MM.1S (cell line): ENCODE data around the gene KDM7A.

ENCODE experiments used
- DNase-seq: peaks from one replicate; pipeline ENCODE4 v3.0.0-alpha.2; 2015
- H2AFZ ChIP-seq: fragments of 300-600 bp; sonication (generic); 2 replicates; pipeline ENCODE4 v1.6.0; 2016; ENCODE audit warnings: antibody characterized with exemption, low read length
- H3F3A ChIP-seq: fragments of 300-600 bp; sonication (generic); 2 replicates; pipeline ENCODE4 v1.6.1; 2016; ENCODE audit warnings: mild to moderate bottlenecking, antibody characterized with exemption, low read length, moderate library complexity, mixed read lengths; ENCODE audit not compliant: insufficient read depth
- H3K27ac ChIP-seq: fragments of 300-600 bp; sonication (generic); 2 replicates; pipeline ENCODE4 v1.5.1; 2016; ENCODE audit warnings: mild to moderate bottlenecking, low read length
- H3K27me3 ChIP-seq: fragments of 300-600 bp; sonication (generic); replicated peaks from 2 replicates; pipeline ENCODE4 v1.6.0; 2016; ENCODE audit warnings: low read length; ENCODE audit not compliant: insufficient read depth
- H3K36me3 ChIP-seq: fragments of 300-600 bp; sonication (generic); replicated peaks from 2 replicates; pipeline ENCODE4 v1.6.1; 2016; ENCODE audit warnings: mild to moderate bottlenecking, low read length, mixed read lengths; ENCODE audit not compliant: insufficient read depth
- H3K4me1 ChIP-seq: fragments of 300-600 bp; sonication (generic); 2 replicates; pipeline ENCODE4 v1.6.1; 2016; ENCODE audit warnings: low read length, mixed read lengths
- H3K4me2 ChIP-seq: fragments of 300-600 bp; sonication (generic); 2 replicates; pipeline ENCODE4 v1.6.0; 2016; ENCODE audit warnings: low read depth, low read length
- H3K4me3 ChIP-seq: fragments of 300-600 bp; sonication (generic); 2 replicates; pipeline ENCODE4 v1.5.1; 2016; ENCODE audit warnings: low read length, mixed read lengths
- H3K79me2 ChIP-seq: fragments of 300-600 bp; sonication (generic); 2 replicates; pipeline ENCODE4 v1.6.1; 2016; ENCODE audit warnings: mixed run types, low read length, mixed read lengths
- H3K9ac ChIP-seq: fragments of 300-600 bp; sonication (generic); 2 replicates; pipeline ENCODE4 v1.6.1; 2016; ENCODE audit warnings: low read length, mixed read lengths
- H3K9me2 ChIP-seq: fragments of 300-600 bp; sonication (generic); replicated peaks from 2 replicates; pipeline ENCODE4 v1.6.1; 2016; ENCODE audit warnings: mild to moderate bottlenecking, low read length, mixed read lengths; ENCODE audit not compliant: insufficient read depth
- H3K9me3 ChIP-seq: fragments of 300-600 bp; sonication (generic); replicated peaks from 2 replicates; pipeline ENCODE4 v1.6.1; 2016; ENCODE audit warnings: mild to moderate bottlenecking, low read length, mixed read lengths; ENCODE audit not compliant: insufficient read depth
- H4K20me1 ChIP-seq: fragments of 300-600 bp; sonication (generic); 2 replicates; pipeline ENCODE4 v1.6.1; 2016; ENCODE audit warnings: mild to moderate bottlenecking, low read length, moderate library complexity, mixed read lengths; ENCODE audit not compliant: insufficient read depth
- CTCF ChIP-seq: fragments of 300-600 bp; sonication (generic); IDR thresholded peaks from 2 replicates; pipeline ENCODE4 v1.5.1; 2016; ENCODE audit warnings: antibody characterized with exemption, low read length, mixed read lengths
- EZH2 ChIP-seq: fragments of 300-600 bp; sonication (generic); optimal IDR thresholded peaks from 2 replicates; pipeline ENCODE3; 2017; ENCODE audit warnings: low read depth, mild to moderate bottlenecking, antibody characterized with exemption, low read length, mixed read lengths
- EZH2phosphoT487 ChIP-seq: fragments of 300-600 bp; sonication (generic); IDR thresholded peaks from 2 replicates; pipeline ENCODE4 v1.6.1; 2018; ENCODE audit warnings: antibody characterized with exemption, low read length

Gene KDM7A

GRCh38 chr7:140059273-140060242 lies 117.2 kb downstream of the KDM7A start:
- no peak overlapping the region for H3K4me3 ChIP-seq
- H3K27me3 ChIP-seq: no peaks in the 10 kb centered on the region; the same call in 1 of the 2 replicates
- no peaks in the 10 kb centered on the region for H3K9me2 ChIP-seq
- TF ChIP-seq CTCF: no peak
- TF ChIP-seq EZH2phosphoT487: no peak
- no peak for TF ChIP-seq EZH2
- no peak for DNase-seq
- H3K9ac ChIP-seq: no peak overlapping the region
- H3K79me2 ChIP-seq: no peaks in the 10 kb centered on the region
- H3K27ac ChIP-seq: no peak overlapping the region
- no peaks in the 10 kb centered on the region for H4K20me1 ChIP-seq
- no peak overlapping the region for H2AFZ ChIP-seq
- no peak overlapping the region for H3K4me2 ChIP-seq
- H3K4me1 ChIP-seq: peaks cover 4% of the 10 kb centered on the region
- H3K9me3 ChIP-seq: no peaks in the 10 kb centered on the region
- H3K36me3 ChIP-seq: no peaks in the 10 kb centered on the region
- no peaks in the 10 kb centered on the region for H3F3A ChIP-seq

DNA sequence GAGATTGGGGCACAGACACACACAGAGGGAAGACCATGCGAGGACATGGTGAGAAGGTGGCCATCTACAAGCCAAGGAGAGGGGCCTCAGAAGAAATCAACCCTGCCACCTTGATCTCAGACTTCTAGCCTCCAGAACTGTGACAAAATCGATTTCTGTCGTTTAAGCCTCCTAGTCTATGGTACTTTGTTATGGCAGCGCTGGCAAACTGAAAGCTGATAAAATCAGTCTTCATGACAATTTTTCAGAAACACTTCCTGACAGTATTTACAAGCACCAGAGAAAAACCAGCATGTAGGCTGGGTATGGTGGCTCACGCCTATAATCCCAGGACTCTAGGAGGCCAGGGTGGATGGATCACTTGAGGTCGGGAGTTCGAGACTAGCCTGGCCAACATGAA lies 118.3 kb downstream of the KDM7A start:
- H3K4me1 ChIP-seq: peaks cover 14% of the 10 kb centered on the region
- no peak overlapping the region for H3K9ac ChIP-seq
- no peak for TF ChIP-seq EZH2phosphoT487
- no peak for TF ChIP-seq EZH2
- no peak for TF ChIP-seq CTCF
- H2AFZ ChIP-seq: no peak overlapping the region
- no peak overlapping the region for H3K4me3 ChIP-seq
- no peak for DNase-seq
- no peaks in the 10 kb centered on the region for H4K20me1 ChIP-seq
- no peak overlapping the region for H3K4me2 ChIP-seq
- no peaks in the 10 kb centered on the region for H3K9me2 ChIP-seq
- H3K9me3 ChIP-seq: no peaks in the 10 kb centered on the region
- H3K27ac ChIP-seq: no peak overlapping the region
- 0 out of 2 replicates have a peak, but pooled peaks cover 10% of the 10 kb centered on the region for H3F3A ChIP-seq
- no peaks in the 10 kb centered on the region for H3K79me2 ChIP-seq
- no peaks in the 10 kb centered on the region for H3K36me3 ChIP-seq
- H3K27me3 ChIP-seq: no peaks in the 10 kb centered on the region

GRCh38 chr7:140057143-140057535 lies 119.6 kb downstream of the KDM7A start:
- H3K27me3 ChIP-seq: 0 out of 2 replicates have a peak, but pooled peaks cover under 1% of the 10 kb centered on the region
- H3K4me3 ChIP-seq: no peak overlapping the region
- H4K20me1 ChIP-seq: no peaks in the 10 kb centered on the region
- no peaks in the 10 kb centered on the region for H3K79me2 ChIP-seq
- H2AFZ ChIP-seq: no peak overlapping the region
- H3K9ac ChIP-seq: no peak overlapping the region
- H3K36me3 ChIP-seq: no peaks in the 10 kb centered on the region
- DNase-seq: no peak
- TF ChIP-seq CTCF (no peak), EZH2 (no peak), EZH2phosphoT487 (no peak)
- 0 out of 2 replicates have a peak, but pooled peaks cover 11% of the 10 kb centered on the region for H3F3A ChIP-seq
- no peak overlapping the region for H3K4me2 ChIP-seq
- H3K27ac ChIP-seq: no peak overlapping the region
- H3K4me1 ChIP-seq: peaks cover 16% of the 10 kb centered on the region
- no peaks in the 10 kb centered on the region for H3K9me2 ChIP-seq
- no peaks in the 10 kb centered on the region for H3K9me3 ChIP-seq
